GM19193 (cell line): Measurements from ENCODE around the gene SFSWAP.

Source experiments
- POLR2A ChIP-seq: IDR thresholded peaks from 4 replicates; pipeline ENCODE4 v1.6.1; 2011; ENCODE audit not compliant: insufficient read depth, insufficient read length; ENCODE audit errors: extremely low read depth

SFSWAP gene

DNA sequence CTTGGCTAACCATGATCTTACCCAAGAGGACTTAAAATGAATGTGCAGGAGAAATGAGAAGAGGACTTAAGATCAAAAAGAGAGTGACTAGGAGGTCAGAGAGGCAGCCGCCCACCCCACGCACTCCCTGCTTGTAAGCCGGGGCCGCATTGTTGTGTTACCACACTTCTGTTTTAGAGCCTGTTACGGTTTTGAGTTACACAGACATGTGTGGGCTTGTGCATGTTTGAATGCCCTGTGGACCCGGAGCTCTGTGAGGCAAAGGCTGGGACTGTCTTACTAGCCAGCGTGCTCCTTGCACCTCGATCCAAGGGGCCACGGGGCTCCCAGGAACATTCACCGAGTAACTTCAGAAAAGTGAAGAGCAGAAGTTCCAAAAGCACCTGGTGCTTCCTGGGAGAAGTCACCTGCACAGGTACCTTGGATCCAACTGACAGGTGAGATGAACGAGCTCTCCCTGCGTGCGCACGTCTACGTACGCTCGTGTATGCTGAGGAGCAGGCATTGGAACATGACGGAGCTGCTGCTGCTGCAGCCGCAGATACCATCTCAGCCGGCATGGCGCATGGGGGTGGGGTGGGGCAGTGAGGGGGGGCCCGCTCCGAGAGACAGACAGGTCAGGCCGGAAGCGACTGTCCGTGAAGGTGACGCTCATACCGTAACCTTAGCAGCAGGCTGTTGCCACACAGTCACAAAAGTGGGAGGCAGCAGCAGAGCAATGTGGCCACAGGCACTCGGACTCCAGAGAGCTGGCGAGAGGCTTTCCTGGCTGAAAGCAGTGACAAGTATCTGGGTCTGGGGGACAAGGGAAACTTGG is 23.7 kb downstream of the SFSWAP start:
- no peak for TF ChIP-seq POLR2A

DNA sequence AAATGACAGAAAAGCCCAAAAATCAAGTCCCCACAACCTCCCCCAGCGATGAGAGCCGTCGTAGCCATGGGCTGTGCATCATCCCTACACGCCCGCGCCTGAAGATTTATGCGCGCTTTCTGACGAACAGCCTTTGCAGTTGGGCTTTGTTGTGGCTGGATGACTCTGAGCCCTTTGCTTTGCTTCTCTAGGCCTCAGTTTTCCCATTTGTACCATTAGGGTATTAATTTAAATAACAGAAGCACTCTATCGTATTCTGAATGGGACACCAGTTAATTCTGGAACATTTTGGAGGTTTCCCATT is 24.2 kb downstream of the SFSWAP start:
- TF ChIP-seq POLR2A, result no peak

DNA sequence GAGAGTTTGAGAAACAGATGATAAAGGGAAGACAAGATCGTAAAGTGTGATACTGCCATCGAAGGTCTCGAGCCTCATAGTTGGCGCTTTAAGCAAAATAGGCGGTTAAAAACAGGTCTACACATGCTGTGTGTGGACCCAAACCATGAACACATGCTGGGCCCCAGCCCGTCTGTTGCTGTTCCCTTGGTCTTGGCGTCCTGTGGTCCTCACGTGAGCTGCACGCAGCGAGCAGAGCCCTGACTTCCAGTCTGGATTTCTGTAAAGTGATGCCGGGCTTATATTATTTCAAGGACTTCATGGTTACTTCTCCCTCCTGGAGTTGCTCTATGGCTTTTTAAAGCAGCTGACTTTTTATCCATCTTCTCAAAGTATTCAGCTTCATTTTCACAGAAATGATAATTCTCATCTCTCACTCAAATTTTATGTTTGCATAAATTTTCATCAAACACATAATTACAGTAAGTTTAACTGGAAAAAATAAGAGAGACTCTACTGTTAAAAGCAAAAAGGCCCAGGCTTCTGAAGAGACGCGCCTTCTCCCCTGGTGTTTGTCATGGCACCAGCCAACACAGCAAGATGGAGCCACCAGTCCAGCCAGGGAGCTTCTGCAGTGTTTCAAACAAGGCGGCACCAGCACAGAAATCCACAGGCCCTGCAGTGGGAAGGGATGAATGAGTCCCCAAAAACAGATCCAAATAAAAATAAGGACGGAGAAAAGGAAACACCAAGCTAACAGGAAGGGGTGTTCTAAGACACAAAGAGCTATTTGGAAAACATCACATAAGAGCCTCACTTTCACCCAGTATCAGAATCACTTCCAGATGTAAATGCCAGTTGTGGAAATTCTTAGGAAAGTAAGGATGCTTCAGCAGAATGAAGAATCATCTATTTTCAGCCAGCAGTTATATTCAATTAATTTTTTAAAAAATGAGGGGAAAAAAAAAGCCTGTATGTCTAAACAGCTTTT is 24.9 kb downstream of the SFSWAP start:
- no peak for TF ChIP-seq POLR2A

DNA sequence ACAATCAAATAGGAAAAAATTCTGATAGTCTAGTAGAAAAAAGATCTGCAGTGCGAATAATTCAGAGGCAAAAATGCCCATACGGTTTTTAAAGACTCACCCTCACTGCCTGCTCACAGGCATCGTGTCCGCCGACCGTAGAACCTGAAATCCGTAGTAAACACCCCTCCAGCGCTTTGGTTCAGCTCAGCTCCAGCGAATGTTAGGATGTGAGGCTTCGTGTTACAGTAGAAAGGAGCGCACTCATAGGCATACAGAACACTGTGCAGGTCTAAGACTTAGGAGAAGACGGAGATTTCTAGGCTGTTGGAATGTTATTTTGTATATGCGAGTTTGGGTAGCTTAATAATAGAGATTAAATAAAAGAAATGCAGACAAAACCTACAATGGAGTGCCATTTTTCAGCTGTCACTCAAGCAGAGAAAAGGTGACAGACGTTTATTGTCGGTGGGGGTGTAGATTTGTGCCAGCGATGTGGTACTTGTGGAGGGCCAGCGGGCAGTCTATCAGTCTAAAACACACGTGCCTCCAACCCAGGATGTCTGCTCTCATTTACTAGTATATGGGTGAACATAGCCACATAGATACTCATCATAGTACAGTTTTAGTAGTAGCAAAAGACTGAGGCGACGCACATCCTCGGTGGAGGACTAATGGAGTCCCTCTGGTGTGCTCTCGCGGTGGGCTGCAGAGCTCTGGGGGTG is 25.7 kb downstream of the SFSWAP start:
- TF ChIP-seq POLR2A, result no peak

DNA sequence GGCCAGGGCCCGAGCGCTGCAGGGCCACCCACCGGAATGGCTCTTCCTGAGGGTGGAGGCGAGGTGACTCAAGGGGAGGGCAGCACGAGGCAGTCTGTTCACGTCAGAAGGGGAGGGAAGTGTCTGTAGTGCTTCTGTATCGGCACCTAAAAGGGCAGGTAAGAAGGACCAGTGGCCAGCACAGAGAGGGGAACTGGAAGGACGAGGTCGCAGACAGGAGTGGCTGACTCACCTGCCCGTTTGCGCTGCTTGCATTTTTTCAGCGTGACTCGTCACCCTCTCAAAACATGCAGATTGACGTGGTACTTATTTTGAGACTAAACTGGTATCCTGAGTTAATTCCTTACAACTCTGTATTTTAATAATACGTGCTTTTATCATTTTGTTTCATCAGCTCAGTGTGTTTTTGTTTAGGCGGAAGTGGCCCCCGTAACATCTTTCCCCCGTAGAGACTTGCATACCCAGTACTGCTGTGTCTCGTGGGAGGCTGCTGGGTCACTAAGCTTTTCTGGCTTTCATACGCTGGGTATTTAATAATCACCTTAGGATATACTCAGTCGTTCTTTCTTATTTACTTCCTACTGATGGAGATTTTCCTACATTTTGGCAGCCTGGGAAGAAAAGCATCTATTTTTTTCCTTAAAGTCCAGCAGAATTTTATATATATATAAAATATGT is 26.4 kb downstream of the SFSWAP start:
- TF ChIP-seq POLR2A, result no peak

DNA sequence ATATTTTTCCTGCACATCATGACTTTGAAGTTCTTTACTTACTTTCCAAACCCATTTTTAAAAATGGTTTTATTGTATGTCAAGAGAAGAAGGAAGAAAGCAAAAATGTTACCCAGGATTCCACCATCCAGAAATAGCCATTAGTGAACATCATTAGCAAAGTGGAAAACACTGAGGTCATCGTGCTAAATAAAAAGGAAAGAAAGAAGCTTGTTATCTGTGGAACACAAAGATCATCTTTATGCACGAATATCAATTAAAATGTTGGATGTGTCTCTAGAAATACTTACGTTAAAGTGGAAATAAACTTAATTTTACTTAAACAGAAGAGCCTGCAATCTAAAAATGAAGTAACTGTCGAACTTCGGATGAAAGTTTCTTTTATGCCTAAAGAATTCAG is 27.3 kb downstream of the SFSWAP start:
- no peak for TF ChIP-seq POLR2A

DNA sequence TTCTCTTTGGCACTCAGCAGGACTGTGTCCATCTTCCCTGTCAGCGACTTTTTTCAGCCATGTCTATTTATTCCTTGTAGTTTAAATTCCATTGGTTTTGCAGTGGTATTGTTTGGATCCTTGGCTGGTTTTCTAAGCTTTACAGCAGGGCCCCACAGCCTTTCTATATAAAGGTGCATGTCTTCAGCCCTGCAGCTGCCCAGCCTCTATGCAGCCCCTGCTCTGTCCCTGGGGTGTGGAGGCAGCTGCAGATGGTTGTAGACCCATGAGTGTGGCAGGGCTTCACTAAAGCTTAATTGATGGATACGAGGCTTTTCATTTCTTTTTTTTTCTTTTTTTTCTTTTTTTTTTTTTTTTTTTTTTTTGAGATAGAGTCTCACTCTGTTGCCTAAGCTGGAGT is 29.7 kb downstream of the SFSWAP start:
- TF ChIP-seq POLR2A, result no peak

DNA sequence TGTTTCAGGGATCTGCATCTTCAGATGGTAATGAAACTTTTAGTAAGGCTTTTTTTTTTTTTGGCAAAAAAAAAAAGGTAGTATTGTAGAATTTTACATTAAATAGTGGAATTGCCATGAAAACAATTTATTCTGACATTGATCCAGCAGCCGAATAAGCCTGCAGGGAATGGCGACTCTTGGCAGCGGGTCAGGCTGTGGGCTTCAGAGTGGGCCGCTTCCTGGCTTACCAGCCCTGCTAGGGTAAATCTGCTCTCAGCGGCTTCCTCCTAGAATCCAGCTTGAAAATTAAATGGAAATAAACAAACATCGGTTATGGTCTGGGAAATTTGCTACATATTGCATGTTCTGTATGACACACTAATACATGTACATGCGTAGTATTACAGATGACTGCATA is 34.8 kb downstream of the SFSWAP start:
- TF ChIP-seq POLR2A, result no peak

DNA sequence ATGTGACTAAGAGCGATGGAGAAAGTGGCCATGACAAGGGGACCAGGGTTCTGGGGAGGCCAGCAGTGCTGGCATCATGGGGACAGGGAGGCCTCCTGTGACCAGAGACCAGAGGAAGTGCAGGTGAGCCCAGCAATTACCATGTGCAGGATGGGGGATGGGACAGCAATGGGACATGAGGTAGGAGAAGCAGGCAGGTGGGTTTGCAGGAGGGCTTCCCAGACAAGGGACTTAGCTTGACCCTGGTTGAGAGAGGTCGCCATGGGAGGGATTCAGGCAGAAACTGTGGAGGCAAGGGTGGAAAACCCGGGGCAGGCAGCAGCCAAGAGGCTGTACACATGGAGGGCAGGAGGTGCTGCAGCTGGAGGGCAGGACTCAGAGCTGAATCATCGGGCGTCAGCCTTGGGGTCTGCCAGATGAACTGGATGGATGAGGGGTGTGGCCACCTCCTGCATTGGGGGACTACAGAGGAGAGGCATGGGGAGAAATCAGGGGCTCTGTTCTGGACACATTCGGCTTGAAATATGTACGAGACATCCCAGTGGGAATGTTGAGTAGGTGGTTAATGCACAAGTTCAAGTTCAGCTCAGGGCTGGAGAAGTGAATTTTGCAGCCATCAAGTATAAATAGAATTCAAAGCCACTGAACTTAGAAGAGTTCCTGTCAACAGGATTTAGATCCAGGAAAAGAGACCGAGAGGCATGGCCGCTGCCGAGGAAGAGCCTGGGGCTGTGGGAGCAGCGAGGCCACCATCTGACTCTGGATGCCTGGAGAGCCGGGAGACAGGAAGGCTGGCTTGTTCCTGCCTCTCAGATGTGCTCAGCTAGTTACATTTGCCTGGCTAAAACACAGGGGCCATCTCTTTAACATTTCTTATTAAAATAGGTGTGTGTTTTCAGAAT is 36.6 kb downstream of the SFSWAP start:
- no peak for TF ChIP-seq POLR2A

DNA sequence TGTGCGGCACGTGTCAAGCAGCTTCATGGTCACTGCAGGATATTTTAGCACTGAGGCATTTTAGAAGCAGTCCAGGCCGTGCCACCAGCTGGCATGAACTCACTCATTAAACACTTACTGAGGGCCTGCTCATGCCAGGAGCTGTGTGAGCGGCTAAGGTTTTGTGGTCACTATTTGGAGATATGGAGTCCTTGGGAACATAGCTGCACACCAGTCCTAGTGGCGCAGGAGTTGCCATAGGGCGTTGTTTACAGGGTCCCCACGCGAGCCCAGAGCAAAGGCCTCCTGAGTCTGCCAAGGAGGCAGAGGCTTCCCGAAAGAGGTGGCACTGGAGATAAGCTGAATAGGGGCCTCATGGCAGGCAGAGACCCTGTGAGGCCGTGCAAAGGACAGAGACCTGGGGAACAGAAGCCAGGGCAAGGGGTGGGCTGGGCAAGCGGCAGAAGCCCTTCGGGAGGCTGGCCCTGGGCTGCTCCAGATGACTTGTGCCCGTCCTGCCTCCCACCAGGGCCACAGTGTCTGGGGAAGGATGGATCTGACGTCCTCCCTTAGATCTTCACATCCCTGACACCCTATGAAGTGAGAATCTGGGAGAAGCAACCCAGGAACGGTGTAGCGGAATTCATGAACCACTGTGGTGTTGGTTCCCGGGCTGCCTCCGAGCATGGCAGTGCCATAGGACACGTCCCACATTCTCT is 38.9 kb downstream of the SFSWAP start:
- TF ChIP-seq POLR2A, result no peak

DNA sequence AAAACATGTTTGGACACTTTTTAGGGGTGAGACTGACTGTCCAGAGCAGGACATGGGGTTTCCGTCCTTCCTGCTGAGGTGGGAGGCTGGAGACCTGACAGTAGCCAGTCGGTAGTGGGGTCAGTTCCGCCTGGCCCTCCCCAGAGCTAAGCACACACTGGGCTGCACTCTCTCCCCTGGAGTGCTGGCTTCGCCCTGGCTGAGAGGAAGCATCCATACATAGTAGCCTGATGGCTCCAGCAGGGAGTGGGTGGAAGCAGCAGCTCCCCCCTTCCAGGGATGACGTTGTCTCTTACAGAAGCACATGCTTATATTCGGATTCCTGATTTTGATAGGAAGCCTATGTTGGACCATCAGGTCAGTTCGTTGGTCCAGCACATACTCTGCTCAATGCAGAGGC is 40.4 kb downstream of the SFSWAP start:
- no peak for TF ChIP-seq POLR2A

DNA sequence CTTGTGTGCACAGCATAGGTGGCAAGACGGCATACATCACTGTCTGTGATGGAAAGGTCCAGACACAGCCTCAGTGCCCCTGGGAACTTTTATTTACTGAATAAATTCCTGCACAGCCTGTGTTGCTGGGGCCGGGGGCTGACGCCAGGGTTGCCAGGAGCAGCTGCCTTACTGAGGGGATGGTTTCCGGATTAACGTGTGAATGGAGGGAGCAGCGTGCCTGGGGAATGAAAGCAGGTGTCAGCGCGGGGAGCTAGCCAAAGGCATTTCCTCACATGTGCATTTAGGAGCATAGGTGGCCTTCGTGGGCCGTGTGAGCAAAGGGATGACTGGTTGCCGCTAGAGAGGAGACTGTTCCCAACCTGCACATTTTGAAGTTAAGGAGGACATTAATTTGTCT is 41.6 kb downstream of the SFSWAP start:
- TF ChIP-seq POLR2A, result no peak

DNA sequence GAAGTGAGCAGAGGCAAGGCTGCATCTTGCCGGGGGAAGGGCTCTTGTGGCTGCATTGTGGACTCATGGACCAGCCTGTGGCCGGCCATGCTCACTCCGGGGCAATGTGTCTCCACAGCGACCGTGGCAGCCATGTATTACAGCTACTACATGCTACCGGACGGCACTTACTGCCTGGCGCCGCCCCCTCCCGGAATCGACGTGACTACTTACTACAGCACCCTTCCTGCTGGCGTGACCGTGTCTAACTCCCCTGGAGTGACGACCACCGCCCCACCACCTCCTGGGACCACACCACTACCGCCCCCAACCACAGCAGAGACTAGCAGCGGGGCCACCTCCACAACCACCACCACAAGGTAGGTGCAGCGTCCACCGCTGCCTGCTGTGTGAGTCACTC is 42.1 kb downstream of the SFSWAP start:
- no peak for TF ChIP-seq POLR2A
